ENCODE results near the gene AKNAD1.

- no peak for TF ChIP-seq CTCF (conservative IDR thresholded peaks at IDR 0.05; ENCODE audit: low read depth, low read length)
- TF ChIP-seq EZH2 (IDR thresholded peaks at IDR 0.05; ENCODE audit: borderline replicate concordance, low read depth, low read length, poor library complexity, severe bottlenecking), result no peak
These were observed 8.1 kb downstream of the AKNAD1 start for GRCh38 chr1:108848806-108849205.
